Spleen (tissue), 7 donors: Measurements from ENCODE around the gene SLN.

Source experiments
- CTCF ChIP-seq, 11 experiments: fragments of 200-600 bp in 7 of 11; fragments of 450-650 bp in 4 of 11; sonication (generic) in 4 of 11; IDR thresholded peaks in 8 of 11; conservative IDR thresholded peaks in 3 of 11; 1 replicate in 7 of 11; 2 replicates in 4 of 11; pipeline versions ENCODE4 v1.4.0 to v1.8.0; 2016 to 2021; ENCODE audit warnings: antibody characterized with exemption in 11 of 11, inconsistent platforms in 4 of 11, mild to moderate bottlenecking in 1 of 11
- POLR2AphosphoS5 ChIP-seq, 3 donors: sonication (generic); formaldehyde crosslinking; IDR thresholded peaks; one replicate each; pipeline ENCODE4 v1.5.1; 2017; ENCODE audit warnings: antibody characterized with exemption in 3 of 3
- donor health status: DM: no; HTN: no; CAD: no; lungs with moderate emphysema.
- donor health status: DM: no; HTN: no; CAD: no.
- donor health status: DM: no; HTN: no; CAD: no.

- TF ChIP-seq CTCF (IDR thresholded peaks at IDR 0.05 in 8 of 11, conservative IDR thresholded peaks at IDR 0.05 in 3 of 11) (no peak), POLR2AphosphoS5 (IDR thresholded peaks at IDR 0.05) (no peak)
Measured at GRCh38 chr11:107711861-107712755, at the start of gene SLN.
